ENCODE measurements around the gene PTPRJ.

PTPRJ gene

GRCh38 chr11:47969401-47969800, 11.0 kb upstream of the PTPRJ start:
- no peak for DNase-seq

GRCh38 chr11:47971501-47971900, 8.9 kb upstream of the PTPRJ start:
- DNase-seq, result no peak

DNA sequence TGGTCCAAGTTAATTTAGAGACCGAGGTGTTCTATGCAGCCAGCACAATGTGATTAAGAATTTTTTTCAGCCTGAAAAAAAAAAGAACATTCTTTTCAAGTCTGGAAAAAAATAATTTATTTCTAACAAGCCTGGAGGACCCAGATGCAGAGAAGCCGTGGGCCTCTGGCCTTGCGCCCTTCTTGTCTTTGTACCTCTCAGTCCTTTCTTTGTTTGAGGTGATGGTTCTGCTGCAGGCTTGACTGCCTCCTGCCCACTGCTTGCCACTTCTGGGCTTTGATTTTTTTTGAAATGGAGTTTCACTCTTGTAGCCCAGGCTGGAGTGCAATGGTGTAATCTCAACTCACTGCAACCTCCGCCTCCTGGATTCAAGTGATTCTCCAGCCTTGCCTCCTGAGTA, 7.2 kb upstream of the PTPRJ start:
- no peak for DNase-seq

- no peak for DNase-seq
Measured at GRCh38 chr11:47976931-47977330, 3.4 kb upstream of the PTPRJ start.

- no peak for DNase-seq
Measured at GRCh38 chr11:47977623-47978022, 2.7 kb upstream of the PTPRJ start.

DNA sequence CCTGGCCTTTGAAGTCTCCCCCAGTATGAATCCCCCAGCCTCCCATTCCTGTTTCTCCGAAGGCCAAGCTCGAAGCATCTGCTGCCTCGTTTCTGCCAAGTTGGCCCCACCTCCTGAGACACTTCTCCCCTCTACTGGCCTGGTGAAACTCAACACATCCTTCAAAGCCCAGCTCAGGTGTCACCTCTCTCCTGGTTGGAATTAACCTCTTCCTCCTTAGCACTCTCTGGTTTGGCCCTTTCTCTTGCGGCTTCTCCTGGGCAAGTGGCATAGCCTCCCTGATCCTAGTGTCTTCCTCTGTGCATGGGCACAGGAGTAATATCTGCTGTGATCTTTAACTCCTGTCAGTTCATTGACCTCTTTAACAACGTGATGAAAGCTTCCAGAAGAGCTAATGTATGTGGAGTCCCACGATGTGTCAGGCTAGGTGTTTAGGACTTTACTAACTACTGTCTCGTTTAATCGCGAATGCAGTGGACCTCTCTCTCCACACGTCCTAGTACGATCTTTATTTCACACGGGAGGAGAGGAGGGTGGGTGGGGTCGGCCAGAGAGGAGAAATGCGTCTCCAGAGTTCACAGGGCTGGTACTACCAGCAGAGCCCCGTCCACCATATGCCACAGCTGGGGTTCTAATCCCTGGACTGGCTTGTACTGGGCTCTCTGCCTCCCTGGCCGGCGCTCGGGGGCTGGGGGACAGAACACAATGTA, 826 bp upstream of the PTPRJ start:
- DNase-seq, result no peak

- DNase-seq, result no peak
Measured at GRCh38 chr11:47980907-47981621, 705 bp downstream of the PTPRJ start.

DNA sequence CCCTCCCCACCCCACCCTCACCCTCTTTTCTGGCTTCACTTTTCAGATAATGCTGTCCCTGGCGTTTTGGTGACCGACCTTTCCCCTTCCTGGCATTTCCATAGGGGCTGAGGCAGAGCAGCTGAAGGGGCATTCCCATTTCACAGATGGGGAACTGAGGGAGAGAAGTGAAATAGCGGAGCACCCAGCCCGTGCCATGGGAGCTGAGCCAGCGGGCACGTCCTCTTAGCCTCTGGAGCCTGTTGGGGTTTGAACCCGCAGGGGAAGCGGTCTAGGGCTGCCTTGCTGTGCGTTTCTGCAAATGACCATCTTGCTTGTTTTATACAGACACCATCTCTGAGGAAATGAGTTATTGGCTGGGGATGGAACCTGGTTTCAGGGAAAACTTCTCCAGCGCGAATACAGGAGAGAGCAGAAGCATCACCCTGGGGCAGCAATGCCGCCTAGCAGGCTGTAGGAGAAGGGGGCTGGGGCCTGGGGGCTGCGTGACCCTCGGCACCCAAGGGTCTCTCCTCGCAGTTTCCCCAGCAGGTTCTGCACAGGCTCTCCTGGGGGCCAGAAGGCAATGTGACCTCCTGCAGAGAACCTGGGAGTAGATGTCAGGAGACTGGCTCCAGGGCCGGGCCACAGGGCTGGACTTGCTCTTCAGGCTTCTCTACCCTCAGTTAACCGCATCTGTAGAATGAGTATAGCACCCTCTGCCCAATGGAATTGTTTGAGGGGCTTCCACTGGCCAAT, 1.5 kb downstream of the PTPRJ start:
- no peak for DNase-seq

- no peak for DNase-seq
Measured at GRCh38 chr11:47982616-47983015, 2.3 kb downstream of the PTPRJ start.

GRCh38 chr11:47983464-47984397, 3.4 kb downstream of the PTPRJ start:
- DNase-seq, result no peak

DNA sequence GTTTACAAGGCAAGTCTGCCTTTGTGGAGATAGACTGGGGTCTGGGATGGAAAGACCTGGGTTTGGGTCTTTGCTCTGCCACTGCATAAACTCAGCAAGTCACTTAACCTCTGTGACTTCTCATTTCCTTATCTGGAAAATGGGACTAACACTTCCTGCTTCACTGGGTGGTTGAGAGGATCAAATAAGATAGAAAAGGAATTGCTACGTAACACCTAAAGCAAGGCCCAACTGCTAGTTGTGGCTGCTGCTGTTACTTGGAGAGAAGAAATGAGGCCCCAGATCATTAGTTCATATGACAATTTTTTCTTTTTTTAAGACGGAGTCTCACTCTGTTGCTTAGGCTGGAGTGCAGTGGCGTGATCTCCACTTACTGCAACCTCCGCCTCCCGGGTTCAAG, 5.9 kb downstream of the PTPRJ start:
- DNase-seq, result no peak

- no peak for DNase-seq
Measured at GRCh38 chr11:47986742-47987141, 6.4 kb downstream of the PTPRJ start.

GRCh38 chr11:47987310-47987709, 7.0 kb downstream of the PTPRJ start:
- no peak for DNase-seq

DNA sequence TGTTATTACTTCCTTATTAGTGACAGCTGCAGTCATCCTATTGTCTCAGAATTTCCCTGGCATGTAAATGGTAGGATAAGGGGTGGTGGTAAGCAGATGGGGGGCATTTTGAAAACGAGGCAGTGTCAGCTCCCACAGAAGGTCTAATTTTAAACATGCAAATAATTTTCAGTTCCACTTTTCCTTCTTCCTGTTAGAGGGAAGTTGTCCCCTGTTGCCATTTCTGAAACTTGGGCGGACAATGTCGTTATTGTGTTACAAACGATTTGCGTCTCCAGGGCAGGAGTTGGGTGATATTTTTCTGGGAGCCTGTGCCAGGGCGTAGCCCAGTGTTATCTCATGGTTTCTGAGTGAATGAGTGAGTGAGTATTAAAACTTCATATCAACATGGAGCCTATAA, 7.4 kb downstream of the PTPRJ start:
- DNase-seq, result no peak

- no peak for DNase-seq
Measured at GRCh38 chr11:47989779-47990178, 9.4 kb downstream of the PTPRJ start.

DNA sequence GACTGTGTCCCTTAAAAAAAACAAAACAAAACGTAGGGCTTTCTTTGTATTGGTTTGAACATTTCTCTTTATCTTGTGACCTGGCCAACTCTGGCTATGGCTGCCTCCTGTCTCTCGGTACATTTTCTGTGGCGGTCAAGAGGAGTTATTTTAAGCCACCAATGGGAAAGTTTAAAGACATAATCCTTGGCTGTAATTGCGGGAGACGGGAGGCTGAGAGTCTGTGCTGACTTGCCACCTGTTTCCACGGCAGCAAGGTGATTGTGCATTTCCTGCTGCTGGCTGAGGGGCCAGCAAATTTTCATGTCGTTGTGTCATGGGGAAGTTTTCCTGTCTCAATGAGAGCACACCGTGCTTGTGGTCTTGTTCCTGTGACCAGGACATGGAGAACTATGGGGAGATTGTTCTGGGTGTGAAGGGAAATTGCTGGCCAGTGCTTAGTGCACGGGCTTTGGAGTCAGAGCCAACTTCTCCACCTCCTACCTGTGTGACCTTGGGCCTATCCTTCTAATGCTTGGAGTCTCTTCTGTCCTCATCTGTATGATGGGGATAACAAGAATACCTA, 11.0 kb downstream of the PTPRJ start:
- no peak for DNase-seq

- DNase-seq, result no peak
Measured at GRCh38 chr11:47991894-47992293, 11.5 kb downstream of the PTPRJ start.

GRCh38 chr11:47992959-47993820, 12.8 kb downstream of the PTPRJ start:
- peak; percentile 11 for DNase-seq

DNA sequence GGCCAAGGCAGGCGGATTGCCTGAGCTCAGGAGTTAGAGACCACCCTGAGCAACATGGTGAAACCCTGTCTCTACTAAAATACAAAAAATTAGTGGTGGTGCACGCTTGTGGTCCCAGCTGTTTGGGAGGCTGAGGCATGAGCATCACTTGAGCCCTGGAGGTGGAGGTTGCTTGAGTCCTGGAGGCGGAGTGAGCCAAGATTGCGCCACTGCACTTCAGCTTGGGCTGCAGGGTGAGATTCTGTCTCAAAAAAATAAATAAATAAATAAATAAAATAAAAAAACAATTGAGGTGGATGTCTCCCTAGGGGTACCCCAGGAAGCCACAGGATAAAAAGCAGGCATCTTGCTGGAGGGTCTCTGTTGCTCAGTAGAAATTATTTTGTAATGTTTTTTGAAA, 14.1 kb downstream of the PTPRJ start:
- DNase-seq, result no peak

DNA sequence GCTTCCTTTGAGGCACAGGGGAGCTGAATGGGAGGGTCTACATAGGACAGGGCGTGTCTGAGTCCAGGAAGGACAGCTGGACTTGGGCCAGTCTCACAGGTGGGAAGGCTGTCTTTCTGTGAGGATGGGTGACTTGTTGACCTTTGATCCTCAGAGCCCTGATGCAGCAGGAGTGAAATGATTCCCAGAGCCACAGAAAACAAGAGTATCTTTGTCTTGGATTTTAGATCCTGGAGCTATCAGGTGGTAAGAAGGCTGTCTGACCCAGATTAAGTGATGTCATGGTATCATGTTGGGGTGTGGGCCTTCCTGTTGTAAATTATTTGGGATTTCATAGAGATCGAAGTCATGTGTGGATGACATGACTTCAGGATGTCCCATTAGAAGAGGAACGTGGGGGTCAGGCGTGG, 15.0 kb downstream of the PTPRJ start:
- DNase-seq, result no peak
